Renal cortical epithelial cell (primary cell): ENCODE measurements around the gene MFSD2B. TPM values are rescaled to one million over a fixed set of nuclear protein-coding genes. Genes with fewer than 3 reads are reported as not detected.

Experiments used
- DNase-seq: peaks from one replicate; pipeline ENCODE4 v3.0.0-alpha.2; 2011; ENCODE audit warnings: low read depth
- total RNA-seq: library from RNA; depleted of rRNA; stranded (reverse); fragments of >200 nt; gene quantifications from 2 replicates; pipeline ENCODE4 v1.2.3, GENCODE V29; 2014

MFSD2B gene
- total RNA-seq, 1 donor from 2014 or later, result 0.05 TPM

- no peak for DNase-seq
These were observed 40.4 kb downstream of the MFSD2B start for GRCh38 chr2:24050041-24050979.

- DNase-seq, result no peak
These were observed 41.9 kb downstream of the MFSD2B start for GRCh38 chr2:24051833-24052232.

GRCh38 chr2:24052951-24053350 is 43.1 kb downstream of the MFSD2B start:
- no peak for DNase-seq

- DNase-seq, result no peak
These were observed 44.6 kb downstream of the MFSD2B start for GRCh38 chr2:24054366-24055010.

GRCh38 chr2:24055750-24056149 is 45.9 kb downstream of the MFSD2B start:
- DNase-seq, result no peak

- no peak for DNase-seq
These were observed 48.8 kb downstream of the MFSD2B start for GRCh38 chr2:24058564-24059271.

- no peak for DNase-seq
These were observed 55.5 kb downstream of the MFSD2B start for GRCh38 chr2:24065341-24065740.

- DNase-seq, result no peak
These were observed 62.4 kb downstream of the MFSD2B start for GRCh38 chr2:24072259-24072658.

- DNase-seq, result no peak
These were observed 63.9 kb downstream of the MFSD2B start for GRCh38 chr2:24073816-24074215.

GRCh38 chr2:24075259-24075658 is 65.4 kb downstream of the MFSD2B start:
- DNase-seq, result no peak

Other genes with a start within 250 kb of the MFSD2B start
- 6.4 and 16.8 TPM in 2 replicates for gene ATAD2B, start 83.0 kb upstream of the MFSD2B start, total RNA-seq
- gene UBXN2A, start 69.6 kb upstream of the MFSD2B start, total RNA-seq, result 14.1 and 20.7 TPM in 2 replicates
- gene WDCP, start 37.3 kb downstream of the MFSD2B start, total RNA-seq, result 8.7 and 14.3 TPM in 2 replicates
- gene FKBP1B, start 39.7 kb downstream of the MFSD2B start, total RNA-seq, result 21.3 and 28.5 TPM in 2 replicates
- gene SF3B6, start 66.2 kb downstream of the MFSD2B start, total RNA-seq, result 133 and 207 TPM in 2 replicates
- 54.6 and 68.2 TPM in 2 replicates for gene TP53I3, start 74.7 kb downstream of the MFSD2B start, total RNA-seq
- 0.40 TPM in 1 of 2 replicates, not detected in the other for gene PFN4, start 113.2 kb downstream of the MFSD2B start, total RNA-seq
- 11.8 and 13.4 TPM in 2 replicates for gene FAM228B, start 113.4 kb downstream of the MFSD2B start, total RNA-seq
- gene FAM228A, start 165.0 kb downstream of the MFSD2B start, total RNA-seq, result 0.05 and 0.35 TPM in 2 replicates